Endodermal cell (in vitro differentiated cells): ENCODE measurements around the gene PADI1. TPM values are rescaled to one million over a fixed set of nuclear protein-coding genes. Genes with fewer than 3 reads are reported as not detected.
A peak's percentile ranks its signal among the peaks of the same experiment; 100 is the strongest.

Source experiments
- DNase-seq: peaks from one replicate; pipeline ENCODE4 v3.0.0-alpha.2; 2017
- H3K27ac ChIP-seq: 2 replicates; pipeline ENCODE4 v1.5.1; 2013; ENCODE audit warnings: mild to moderate bottlenecking, low read depth, low read length, moderate library complexity
- H3K27me3 ChIP-seq: 2 replicates; pipeline ENCODE4 v1.6.1; 2013; ENCODE audit warnings: mild to moderate bottlenecking, low read length, moderate library complexity; ENCODE audit not compliant: insufficient read depth, control insufficient read depth, poor library complexity, severe bottlenecking
- H3K36me3 ChIP-seq: 2 replicates; pipeline ENCODE4 v1.7.0; 2013; ENCODE audit warnings: mild to moderate bottlenecking, low read length, moderate library complexity; ENCODE audit not compliant: control insufficient read depth, insufficient read depth
- H3K4me1 ChIP-seq: one replicate; pipeline ENCODE4 v1.7.0; 2013; ENCODE audit warnings: low read length; ENCODE audit not compliant: control insufficient read depth, insufficient read depth
- H3K4me3 ChIP-seq: 2 replicates; pipeline ENCODE4 v1.5.1; 2013; ENCODE audit warnings: mild to moderate bottlenecking, low read length, moderate library complexity
- H3K9ac ChIP-seq: 2 replicates; pipeline ENCODE4 v1.6.1; 2013; ENCODE audit warnings: mild to moderate bottlenecking, low read length, moderate library complexity; ENCODE audit not compliant: poor library complexity, severe bottlenecking; ENCODE audit errors: extremely low read depth
- H3K9me3 ChIP-seq: 2 replicates; pipeline ENCODE4 v1.6.1; 2013; ENCODE audit warnings: mild to moderate bottlenecking, low read length, moderate library complexity; ENCODE audit not compliant: control insufficient read depth
- H3K27ac Mint-ChIP-seq: 2 replicates; pipeline ENCODE4 v1.8.0; 2020; ENCODE audit warnings: mixed read lengths
- H3K27me3 Mint-ChIP-seq: 2 replicates; pipeline ENCODE4 v1.8.0; 2021; ENCODE audit warnings: mild to moderate bottlenecking, mixed read lengths; ENCODE audit not compliant: insufficient read depth
- H3K36me3 Mint-ChIP-seq: 2 replicates; pipeline ENCODE4 v1.8.0; 2020; ENCODE audit warnings: low read depth, mixed read lengths
- H3K4me1 Mint-ChIP-seq: 2 replicates; pipeline ENCODE4 v1.8.0; 2020; ENCODE audit warnings: mixed read lengths
- H3K4me3 Mint-ChIP-seq: 2 replicates; pipeline ENCODE4 v1.8.0; 2020; ENCODE audit warnings: mild to moderate bottlenecking, moderate library complexity, mixed read lengths
- H3K9me3 Mint-ChIP-seq: 2 replicates; pipeline ENCODE4 v1.8.0; 2020; ENCODE audit warnings: mild to moderate bottlenecking, mixed read lengths
- WGBS, 2 experiments: methylation state at CpG; one replicate each; pipeline versions ENCODE4 v1.1.5 to v1.1.7; 2013; ENCODE audit warnings: missing lambda C conversion rate in 2 of 2, mixed read lengths in 1 of 2; ENCODE audit not compliant: insufficient coverage in 1 of 2, insufficient read length in 1 of 2; 5-methylcytosine and 5-hydroxymethylcytosine counted together
- total RNA-seq, 2 donors: library from RNA; stranded (reverse); fragmentation: NEBNext Ultra II Directional in 1 of 2; extraction: Animal tissue kit (Norgen Biotek cat#: 25700) in 1 of 2; gene quantifications; 2 replicates in 1 of 2; 3 replicates in 1 of 2; pipeline ENCODE4 v1.2.1, GENCODE V29; 2021
- TF ChIP-seq, protein P1 (sequence below): fragments of 200-600 bp; sonication (generic); conservative IDR thresholded peaks from 2 replicates; pipeline ENCODE4 v1.5.0; 2021; ENCODE audit warnings: antibody characterized with exemption, mild to moderate bottlenecking

The PADI1 gene
- total RNA-seq, 2 donors from 2014 or later = 0.13 TPM; not detected in 1

DNA sequence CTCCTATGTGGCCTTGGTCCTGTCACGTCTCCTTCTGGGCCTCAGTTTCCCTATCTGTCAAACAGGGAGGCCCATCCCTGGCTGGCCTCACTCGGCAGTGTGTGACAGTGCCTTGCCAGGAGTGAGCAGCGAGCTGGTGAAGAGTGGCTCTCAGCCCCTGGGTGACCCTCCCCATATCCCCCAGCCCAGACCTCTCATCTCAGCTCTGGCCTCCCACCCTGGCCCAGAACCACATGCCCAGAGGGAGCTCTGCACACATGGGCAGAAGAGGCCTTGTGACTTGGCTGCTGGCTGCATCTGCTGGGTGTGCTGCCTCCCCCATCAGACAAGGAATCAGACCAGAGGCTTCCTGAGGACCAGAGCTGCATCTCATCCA is 19.5 kb upstream of the PADI1 start:
- Histone ChIP-seq H3K27me3 (no peaks in the 10 kb centered on the region), H3K4me1 (no peaks in the 10 kb centered on the region), H3K36me3 (no peaks in the 10 kb centered on the region), H3K9ac (no peak overlapping the region), H3K27ac (no peak overlapping the region), H3K4me3 (no peak overlapping the region), H3K9me3 (peaks cover 13% of the 10 kb centered on the region)
- no peak for DNase-seq
- Mint-ChIP-seq H3K27ac (no peak overlapping the region), H3K9me3 (peaks cover 11% of the 10 kb centered on the region), H3K4me1 (no peaks in the 10 kb centered on the region), H3K36me3 (no peaks in the 10 kb centered on the region), H3K27me3 (peaks cover 2% of the 10 kb centered on the region), H3K4me3 (no peak overlapping the region)
- TF ChIP-seq, protein P1, sequence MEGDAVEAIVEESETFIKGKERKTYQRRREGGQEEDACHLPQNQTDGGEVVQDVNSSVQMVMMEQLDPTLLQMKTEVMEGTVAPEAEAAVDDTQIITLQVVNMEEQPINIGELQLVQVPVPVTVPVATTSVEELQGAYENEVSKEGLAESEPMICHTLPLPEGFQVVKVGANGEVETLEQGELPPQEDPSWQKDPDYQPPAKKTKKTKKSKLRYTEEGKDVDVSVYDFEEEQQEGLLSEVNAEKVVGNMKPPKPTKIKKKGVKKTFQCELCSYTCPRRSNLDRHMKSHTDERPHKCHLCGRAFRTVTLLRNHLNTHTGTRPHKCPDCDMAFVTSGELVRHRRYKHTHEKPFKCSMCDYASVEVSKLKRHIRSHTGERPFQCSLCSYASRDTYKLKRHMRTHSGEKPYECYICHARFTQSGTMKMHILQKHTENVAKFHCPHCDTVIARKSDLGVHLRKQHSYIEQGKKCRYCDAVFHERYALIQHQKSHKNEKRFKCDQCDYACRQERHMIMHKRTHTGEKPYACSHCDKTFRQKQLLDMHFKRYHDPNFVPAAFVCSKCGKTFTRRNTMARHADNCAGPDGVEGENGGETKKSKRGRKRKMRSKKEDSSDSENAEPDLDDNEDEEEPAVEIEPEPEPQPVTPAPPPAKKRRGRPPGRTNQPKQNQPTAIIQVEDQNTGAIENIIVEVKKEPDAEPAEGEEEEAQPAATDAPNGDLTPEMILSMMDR = no peak
- 90 to 100% methylated on average over 1 to 3 of the region's 3 CpGs for WGBS, 2 experiments

DNA sequence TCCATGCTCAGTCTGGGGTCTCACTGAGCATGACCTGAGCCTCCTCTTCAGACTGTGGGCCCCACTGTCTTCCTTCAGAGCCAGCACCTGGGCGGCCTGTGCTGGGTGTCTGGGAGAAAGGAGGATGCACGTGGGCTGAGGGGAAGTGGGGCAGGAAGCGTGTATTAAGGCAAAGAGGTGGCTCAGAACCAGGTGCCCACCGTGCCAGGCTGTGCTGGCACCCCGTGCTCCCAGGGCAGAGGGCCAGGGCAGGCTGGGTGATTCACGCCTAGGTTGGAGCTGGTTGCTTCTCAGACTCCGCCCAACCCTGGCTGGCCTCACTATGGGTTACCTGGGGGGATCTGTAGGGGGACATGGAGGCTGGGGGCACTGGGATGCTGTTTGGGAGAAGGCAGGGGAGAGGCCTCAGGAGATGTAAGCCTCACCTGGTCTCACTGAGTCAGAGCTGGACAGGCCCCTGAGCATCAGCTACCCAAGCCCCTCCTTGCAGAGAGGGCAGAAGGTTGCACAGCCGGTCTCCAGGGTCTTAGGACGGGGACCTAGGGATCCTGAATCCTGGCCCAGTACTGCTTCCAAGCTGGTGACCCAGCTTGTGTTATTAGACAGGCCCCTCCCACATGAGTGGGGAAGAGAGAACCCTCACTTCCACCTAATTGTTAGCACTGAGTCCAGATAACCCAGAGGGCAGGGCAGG is 18.6 kb upstream of the PADI1 start:
- no peak overlapping the region for H3K4me3 ChIP-seq
- no peak overlapping the region for H3K4me3 Mint-ChIP-seq
- peaks cover 11% of the 10 kb centered on the region for H3K9me3 Mint-ChIP-seq
- no peaks in the 10 kb centered on the region for H3K4me1 Mint-ChIP-seq
- H3K36me3 ChIP-seq = no peaks in the 10 kb centered on the region
- H3K27ac Mint-ChIP-seq = no peak overlapping the region
- H3K4me1 ChIP-seq = no peaks in the 10 kb centered on the region
- H3K27me3 ChIP-seq = no peaks in the 10 kb centered on the region
- no peak overlapping the region for H3K27ac ChIP-seq
- WGBS, 2 experiments = 78 to 100% methylated on average over 1 to 9 of the region's 9 CpGs
- no peaks in the 10 kb centered on the region for H3K36me3 Mint-ChIP-seq
- TF ChIP-seq, protein P1 = no peak
- peaks cover 13% of the 10 kb centered on the region for H3K9me3 ChIP-seq
- peak; percentile 31 for DNase-seq
- no peak overlapping the region for H3K9ac ChIP-seq
- H3K27me3 Mint-ChIP-seq = peaks cover 2% of the 10 kb centered on the region

DNA sequence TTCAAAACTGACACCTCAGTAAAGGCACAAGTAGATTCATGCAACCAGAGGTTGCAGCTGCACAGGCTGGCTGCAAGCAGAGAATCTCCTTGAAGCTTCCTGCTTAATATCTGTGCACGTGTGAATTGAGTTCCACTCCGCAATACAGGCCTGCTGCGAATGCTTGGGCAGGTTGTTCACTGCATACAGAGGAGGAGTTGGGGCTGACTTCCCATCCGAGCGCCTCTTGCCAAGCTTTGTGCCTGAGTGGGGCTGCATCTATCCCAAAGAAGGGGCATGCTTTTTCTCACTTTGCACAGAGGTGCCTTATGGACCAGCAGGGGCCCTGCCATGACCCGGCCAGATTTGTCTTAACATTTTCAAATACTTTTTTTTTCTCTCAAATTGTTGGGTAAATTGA is 17.9 kb upstream of the PADI1 start:
- Histone ChIP-seq H3K4me1 (no peaks in the 10 kb centered on the region), H3K9me3 (peaks cover 13% of the 10 kb centered on the region), H3K9ac (no peak overlapping the region), H3K4me3 (no peak overlapping the region), H3K27me3 (no peaks in the 10 kb centered on the region), H3K27ac (no peak overlapping the region), H3K36me3 (no peaks in the 10 kb centered on the region)
- TF ChIP-seq, protein P1 = no peak
- peak; percentile 46 for DNase-seq
- WGBS, 2 experiments = 70 to 78% methylated on average over 5 to 6 of the region's 6 CpGs
- no peaks in the 10 kb centered on the region for H3K36me3 Mint-ChIP-seq
- H3K27ac Mint-ChIP-seq = no peak overlapping the region
- H3K27me3 Mint-ChIP-seq = peaks cover 2% of the 10 kb centered on the region
- H3K4me3 Mint-ChIP-seq = no peak overlapping the region
- no peaks in the 10 kb centered on the region for H3K4me1 Mint-ChIP-seq
- peaks cover 11% of the 10 kb centered on the region for H3K9me3 Mint-ChIP-seq
